ENCODE data around the gene VMAC. TPM values are rescaled to one million over a fixed set of nuclear protein-coding genes. Genes with fewer than 3 reads are reported as not detected.
A peak's percentile ranks its signal among the peaks of the same experiment; 100 is the strongest.

The VMAC gene
- total RNA-seq, 1 donor from 2014 or later, result 7.1 TPM

- no peaks in the 10 kb centered on the region for H3K27me3 Mint-ChIP-seq
- H3K4me1 Mint-ChIP-seq (ENCODE audit: unreplicated experiment), result no peaks in the 10 kb centered on the region
- no peaks in the 10 kb centered on the region for H3K9me3 Mint-ChIP-seq
- TF ChIP-seq CTCF (conservative IDR thresholded peaks at IDR 0.05), result peak; percentile 89
- peaks cover 3% of the 10 kb centered on the region for H3K36me3 Mint-ChIP-seq
- no peak for DNase-seq (ENCODE audit: extremely low spot score, unreplicated experiment)
- H3K27ac Mint-ChIP-seq, result no peak overlapping the region
- no peak overlapping the region for H3K4me3 Mint-ChIP-seq
Observed at GRCh38 chr19:5891938-5892771, 12.5 kb upstream of the VMAC start.

- H3K4me1 Mint-ChIP-seq (ENCODE audit: unreplicated experiment), result no peaks in the 10 kb centered on the region
- DNase-seq (ENCODE audit: extremely low spot score, unreplicated experiment), result no peak
- peak; percentile 13 for TF ChIP-seq CTCF (conservative IDR thresholded peaks at IDR 0.05)
- H3K36me3 Mint-ChIP-seq, result peaks cover 3% of the 10 kb centered on the region
- H3K27ac Mint-ChIP-seq, result no peak overlapping the region
- H3K4me3 Mint-ChIP-seq, result no peak overlapping the region
- no peaks in the 10 kb centered on the region for H3K9me3 Mint-ChIP-seq
- no peaks in the 10 kb centered on the region for H3K27me3 Mint-ChIP-seq
Observed at GRCh38 chr19:5892772-5893275, 11.8 kb upstream of the VMAC start.

GRCh38 chr19:5893296-5893903, 11.3 kb upstream of the VMAC start:
- H3K9me3 Mint-ChIP-seq, result no peaks in the 10 kb centered on the region
- peaks cover 3% of the 10 kb centered on the region for H3K36me3 Mint-ChIP-seq
- no peaks in the 10 kb centered on the region for H3K4me1 Mint-ChIP-seq (ENCODE audit: unreplicated experiment)
- TF ChIP-seq CTCF (conservative IDR thresholded peaks at IDR 0.05), result no peak
- H3K4me3 Mint-ChIP-seq, result no peak overlapping the region
- no peaks in the 10 kb centered on the region for H3K27me3 Mint-ChIP-seq
- no peak for DNase-seq (ENCODE audit: extremely low spot score, unreplicated experiment)
- no peak overlapping the region for H3K27ac Mint-ChIP-seq

GRCh38 chr19:5893907-5894703, 10.6 kb upstream of the VMAC start:
- H3K4me3 Mint-ChIP-seq, result no peak overlapping the region
- no peak overlapping the region for H3K27ac Mint-ChIP-seq
- TF ChIP-seq CTCF (conservative IDR thresholded peaks at IDR 0.05), result no peak
- peaks cover 3% of the 10 kb centered on the region for H3K36me3 Mint-ChIP-seq
- H3K27me3 Mint-ChIP-seq, result no peaks in the 10 kb centered on the region
- no peak for DNase-seq (ENCODE audit: extremely low spot score, unreplicated experiment)
- no peaks in the 10 kb centered on the region for H3K4me1 Mint-ChIP-seq (ENCODE audit: unreplicated experiment)
- no peaks in the 10 kb centered on the region for H3K9me3 Mint-ChIP-seq

- H3K27me3 Mint-ChIP-seq, result no peaks in the 10 kb centered on the region
- no peaks in the 10 kb centered on the region for H3K4me1 Mint-ChIP-seq (ENCODE audit: unreplicated experiment)
- DNase-seq (ENCODE audit: extremely low spot score, unreplicated experiment), result no peak
- H3K27ac Mint-ChIP-seq, result no peak overlapping the region
- no peaks in the 10 kb centered on the region for H3K9me3 Mint-ChIP-seq
- H3K36me3 Mint-ChIP-seq, result peaks cover 3% of the 10 kb centered on the region
- H3K4me3 Mint-ChIP-seq, result no peak overlapping the region
- TF ChIP-seq CTCF (conservative IDR thresholded peaks at IDR 0.05), result no peak
Observed at GRCh38 chr19:5894704-5895349, 9.8 kb upstream of the VMAC start.
